ENCODE data around the gene PPP1R9B. TPM values are rescaled to one million over a fixed set of nuclear protein-coding genes. Genes with fewer than 3 reads are reported as not detected.

PPP1R9B gene
- polyA plus RNA-seq, 1 donor from 2014 or later, result 4.2 TPM

GRCh38 chr17:50170662-50171370, 20.3 kb upstream of the PPP1R9B start:
- Mint-ChIP-seq H3K27me3 (no peaks in the 10 kb centered on the region), H3K4me1 (peaks cover 5 to 9% (median 9%) of the 10 kb centered on the region in 3 donors), H3K9me3 (no peaks in the 10 kb centered on the region), H3K36me3 (no peaks in the 10 kb centered on the region), H3K4me3 (no peak overlapping the region), H3K27ac (peak overlapping the region in 2 of 3 donors; percentile 26 to 53)

- H3K4me3 Mint-ChIP-seq, result no peak overlapping the region
- H3K36me3 Mint-ChIP-seq, result no peaks in the 10 kb centered on the region
- H3K4me1 Mint-ChIP-seq, result peaks cover 8 to 9% (median 9%) of the 10 kb centered on the region in 3 donors
- H3K27ac Mint-ChIP-seq, result peak overlapping the region in 2 of 3 donors; percentile 43 to 60
- H3K27me3 Mint-ChIP-seq, result no peaks in the 10 kb centered on the region
- no peaks in the 10 kb centered on the region for H3K9me3 Mint-ChIP-seq
Observed at GRCh38 chr17:50169881-50170459, 19.5 kb upstream of the PPP1R9B start.

GRCh38 chr17:50169121-50169764, 18.8 kb upstream of the PPP1R9B start:
- no peaks in the 10 kb centered on the region for H3K36me3 Mint-ChIP-seq
- H3K27ac Mint-ChIP-seq, result peak overlapping the region; percentile 60 to 85 (median 76)
- H3K9me3 Mint-ChIP-seq, result no peaks in the 10 kb centered on the region
- H3K4me3 Mint-ChIP-seq, result peak overlapping the region; percentile 43 to 87 (median 63)
- H3K4me1 Mint-ChIP-seq, result peaks cover 8 to 10% (median 9%) of the 10 kb centered on the region in 3 donors
- no peaks in the 10 kb centered on the region for H3K27me3 Mint-ChIP-seq

- H3K27ac Mint-ChIP-seq, result peak overlapping the region in 1 of 3 donors; percentile 76
- H3K4me3 Mint-ChIP-seq, result no peak overlapping the region
- H3K36me3 Mint-ChIP-seq, result no peaks in the 10 kb centered on the region
- H3K4me1 Mint-ChIP-seq, result peaks cover 16 to 18% (median 17%) of the 10 kb centered on the region in 3 donors
- no peaks in the 10 kb centered on the region for H3K9me3 Mint-ChIP-seq
- no peaks in the 10 kb centered on the region for H3K27me3 Mint-ChIP-seq
Observed at GRCh38 chr17:50168319-50168718, 17.8 kb upstream of the PPP1R9B start.

GRCh38 chr17:50167371-50167770, 16.9 kb upstream of the PPP1R9B start:
- Mint-ChIP-seq H3K36me3 (no peaks in the 10 kb centered on the region), H3K27me3 (no peaks in the 10 kb centered on the region), H3K9me3 (no peaks in the 10 kb centered on the region), H3K4me1 (peaks cover 20 to 21% (median 20%) of the 10 kb centered on the region in 3 donors), H3K27ac (no peak overlapping the region), H3K4me3 (no peak overlapping the region)

- Mint-ChIP-seq H3K4me1 (peaks cover 23 to 26% (median 25%) of the 10 kb centered on the region in 3 donors), H3K36me3 (no peaks in the 10 kb centered on the region), H3K9me3 (no peaks in the 10 kb centered on the region), H3K27ac (no peak overlapping the region), H3K4me3 (no peak overlapping the region), H3K27me3 (no peaks in the 10 kb centered on the region)
Observed at GRCh38 chr17:50166518-50167181, 16.2 kb upstream of the PPP1R9B start.

GRCh38 chr17:50165867-50166517, 15.5 kb upstream of the PPP1R9B start, which contains the start of gene SGCA:
SGCA (plus strand) TSS chr17:50166005; CDS start chr17:50166041, 36 bp downstream.
- Mint-ChIP-seq H3K27me3 (no peaks in the 10 kb centered on the region), H3K9me3 (no peaks in the 10 kb centered on the region), H3K4me3 (no peak within 1 kb of the TSS), H3K36me3 (no peaks in the 10 kb centered on the region), H3K27ac (peak within 1 kb of the TSS in 2 of 3 donors; percentile 45 to 71), H3K4me1 (peaks cover 26 to 30% (median 28%) of the 10 kb centered on the region in 3 donors)

- Mint-ChIP-seq H3K9me3 (no peaks in the 10 kb centered on the region), H3K36me3 (no peaks in the 10 kb centered on the region), H3K4me3 (no peak overlapping the region), H3K27ac (peak overlapping the region in 2 of 3 donors; percentile 45 to 71), H3K4me1 (peaks cover 28 to 34% (median 29%) of the 10 kb centered on the region in 3 donors), H3K27me3 (no peaks in the 10 kb centered on the region)
Observed at GRCh38 chr17:50165466-50165865, 15.0 kb upstream of the PPP1R9B start.

GRCh38 chr17:50165066-50165465, 14.6 kb upstream of the PPP1R9B start:
- H3K4me3 Mint-ChIP-seq, result no peak overlapping the region
- H3K27ac Mint-ChIP-seq, result peak overlapping the region in 1 of 3 donors; percentile 45

GRCh38 chr17:50164697-50164988, 14.2 kb upstream of the PPP1R9B start:
- Mint-ChIP-seq H3K4me1 (peaks cover 29 to 36% (median 33%) of the 10 kb centered on the region in 3 donors), H3K36me3 (no peaks in the 10 kb centered on the region), H3K27ac (no peak overlapping the region), H3K4me3 (no peak overlapping the region), H3K9me3 (no peaks in the 10 kb centered on the region), H3K27me3 (no peaks in the 10 kb centered on the region)

More at GRCh38 chr17:50165066-50165465, 14.6 kb upstream of the PPP1R9B start:
- no peaks in the 10 kb centered on the region for H3K9me3 Mint-ChIP-seq
- peaks cover 29 to 35% (median 30%) of the 10 kb centered on the region in 3 donors for H3K4me1 Mint-ChIP-seq
- H3K36me3 Mint-ChIP-seq, result no peaks in the 10 kb centered on the region
- no peaks in the 10 kb centered on the region for H3K27me3 Mint-ChIP-seq

- Mint-ChIP-seq H3K27me3 (no peaks in the 10 kb centered on the region), H3K27ac (peak overlapping the region in 2 of 3 donors; percentile 43 to 52), H3K9me3 (no peaks in the 10 kb centered on the region), H3K36me3 (no peaks in the 10 kb centered on the region), H3K4me1 (peaks cover 26 to 32% (median 28%) of the 10 kb centered on the region in 3 donors), H3K4me3 (peak overlapping the region in 2 of 4 donors; percentile 44 to 74)
Observed at GRCh38 chr17:50163843-50164696, 13.6 kb upstream of the PPP1R9B start.

- Mint-ChIP-seq H3K4me1 (peaks cover 21 to 31% (median 28%) of the 10 kb centered on the region in 3 donors), H3K4me3 (peak overlapping the region in 1 of 4 donors; percentile 2), H3K27me3 (no peaks in the 10 kb centered on the region), H3K36me3 (no peaks in the 10 kb centered on the region), H3K9me3 (no peaks in the 10 kb centered on the region), H3K27ac (peak overlapping the region in 1 of 3 donors; percentile 71)
Observed at GRCh38 chr17:50162466-50163254, 12.2 kb upstream of the PPP1R9B start.

GRCh38 chr17:50161911-50162288, 11.4 kb upstream of the PPP1R9B start:
- Mint-ChIP-seq H3K9me3 (no peaks in the 10 kb centered on the region), H3K36me3 (no peaks in the 10 kb centered on the region), H3K4me1 (peaks cover 21 to 31% (median 28%) of the 10 kb centered on the region in 3 donors), H3K4me3 (peak overlapping the region; percentile 54 to 76 (median 71)), H3K27ac (peak overlapping the region; percentile 1 to 46 (median 31)), H3K27me3 (no peaks in the 10 kb centered on the region)
